ENCODE measurements around the gene CHRNA7. TPM values are rescaled to one million over a fixed set of nuclear protein-coding genes. Genes with fewer than 3 reads are reported as not detected.

CHRNA7 gene
- polyA plus RNA-seq, 3 donors = 1.2 to 2.6 (median 1.8) TPM

GRCh38 chr15:32099956-32100684 is 69.8 kb downstream of the CHRNA7 start:
- H3K27me3 Mint-ChIP-seq (ENCODE audit: low read depth in 3 of 3) = peaks cover 6 to 9% (median 7%) of the 10 kb centered on the region in 3 donors
- H3K36me3 ChIP-seq (replicated peaks in 1 of 2; ENCODE audit: control insufficient read depth in 1 of 2, insufficient read depth in 2 of 2, low read length in 2 of 2) = no peaks in the 10 kb centered on the region

More at GRCh38 chr15:32099956-32100684, 69.8 kb downstream of the CHRNA7 start:
- Histone ChIP-seq H3K4me1 (ENCODE audit: control insufficient read depth in 1 of 2, insufficient read depth in 2 of 2, low read length in 2 of 2) (no peaks in the 10 kb centered on the region), H3K79me2 (ENCODE audit: insufficient read depth, low read length) (no peaks in the 10 kb centered on the region), H2AFZ (ENCODE audit: insufficient read depth, low read depth, low read length, poor library complexity, severe bottlenecking) (no peak overlapping the region), H3K9me3 (replicated peaks in 1 of 2; ENCODE audit: control insufficient read depth in 1 of 2, insufficient read depth in 1 of 2, low read length in 2 of 2) (no peaks in the 10 kb centered on the region), H3K27me3 (ENCODE audit: control insufficient read depth in 2 of 2, insufficient read depth in 2 of 2, low read length in 2 of 2) (no peaks in the 10 kb centered on the region), H3K9ac (ENCODE audit: insufficient read depth, low read length, poor library complexity, severe bottlenecking) (no peak overlapping the region), H3K4me2 (replicated peaks; ENCODE audit: extremely low read depth, low read length, poor library complexity, severe bottlenecking) (no peak overlapping the region), H3K4me3 (replicated peaks in 1 of 3; ENCODE audit: low read depth in 2 of 3, low read length in 3 of 3) (no peak overlapping the region), H3K27ac (ENCODE audit: low read depth in 1 of 2, low read length in 2 of 2) (no peak overlapping the region), H4K20me1 (ENCODE audit: insufficient read depth, low read length) (no peaks in the 10 kb centered on the region)
- Mint-ChIP-seq H3K4me3 (no peak overlapping the region), H3K9me3 (no peaks in the 10 kb centered on the region), H3K36me3 (no peaks in the 10 kb centered on the region), H3K27ac (no peak overlapping the region), H3K4me1 (no peaks in the 10 kb centered on the region)
- 95% methylated on average over 6 of the region's 10 CpGs for WGBS (ENCODE audit: insufficient coverage)
- no peak for DNase-seq
- TF ChIP-seq CTCF (IDR thresholded peaks at IDR 0.05) = no peak
- intact Hi-C loops (cut with micrococcal nuclease) = no loop called here
